ENCODE measurements around the gene BACE2. TPM values are rescaled to one million over a fixed set of nuclear protein-coding genes. Genes with fewer than 3 reads are reported as not detected.

BACE2 gene
- total and polyA plus RNA-seq, 2 of the 4 experiments (the other 2 are of a cell fraction), result 17.0 to 35.5 TPM

DNA sequence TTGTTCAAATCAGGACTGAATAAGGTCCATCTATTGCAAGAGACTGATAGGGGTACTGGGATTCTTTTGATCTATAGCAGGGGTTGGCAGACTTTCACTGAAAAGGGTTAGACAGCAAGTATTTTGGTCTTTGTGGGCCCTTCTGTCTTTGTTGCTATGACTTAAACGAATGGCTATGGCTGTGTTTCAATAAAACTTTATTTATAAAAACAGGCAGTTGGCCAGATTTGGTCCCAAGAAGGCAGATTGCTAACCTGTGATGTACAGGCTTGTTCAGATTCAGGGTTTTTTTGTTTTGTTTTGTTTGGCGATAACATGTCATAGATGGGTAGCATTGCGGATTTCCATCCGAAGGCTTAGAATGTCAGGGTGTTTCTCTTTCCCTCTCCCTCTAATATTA is 3.9 kb upstream of the BACE2 start:
- BruUV-seq (replicated peaks), result no TSS peak
- DNase-seq (no peak), ATAC-seq (ENCODE audit: low read depth) (no peak)
- intact Hi-C loops (cut with micrococcal nuclease) (no loop called here), dilution Hi-C loops (cut with HindIII; ENCODE audit: low sequenced_read_pairs, unreplicated experiment) (no loop called here), in situ Hi-C loops (cut with MboI; ENCODE audit: low sequenced_read_pairs) (loop anchor here (25.0 kb wide), 1 partner anchor 373 kb away; no protein-coding TSS in a partner anchor)
- H2AK5ac ChIP-seq (ENCODE audit: low read depth, low read length), result no peak overlapping the region
- H2BK15ac ChIP-seq (ENCODE audit: low read depth, low read length), result no peak overlapping the region
- H3K27me3 ChIP-seq (ENCODE audit: control insufficient read depth, insufficient read depth, low read length), result peaks cover 10% of the 10 kb centered on the region
- no peak overlapping the region for H2AK9ac ChIP-seq (replicated peaks; ENCODE audit: low read depth, low read length, poor library complexity)
- no peak for TF ChIP-seq RAD21 (IDR thresholded peaks at IDR 0.05; ENCODE audit: low read length)
- TF ChIP-seq RFX5 (IDR thresholded peaks at IDR 0.05; ENCODE audit: low read depth, low read length), result no peak
- no peak for TF ChIP-seq BHLHE40 (IDR thresholded peaks at IDR 0.05; ENCODE audit: low read depth, low read length)
- TF ChIP-seq MAZ (IDR thresholded peaks at IDR 0.05; ENCODE audit: borderline replicate concordance, low read depth, low read length), result no peak
- no peak for TF ChIP-seq RCOR1 (IDR thresholded peaks at IDR 0.05; ENCODE audit: insufficient replicate concordance, low read length)
- TF ChIP-seq POLR2A (IDR thresholded peaks at IDR 0.05; ENCODE audit: low read depth, low read length), result no peak
- no peak for TF ChIP-seq CHD1 (IDR thresholded peaks at IDR 0.05; ENCODE audit: low read depth, low read length)
- no peak for TF ChIP-seq MXI1 (IDR thresholded peaks at IDR 0.05; ENCODE audit: borderline replicate concordance, low read depth, low read length)
- TF ChIP-seq SMC3 (IDR thresholded peaks at IDR 0.05; ENCODE audit: low read depth, low read length), result no peak
- TF ChIP-seq FOS (IDR thresholded peaks at IDR 0.05; ENCODE audit: low read depth, low read length), result no peak
- TF ChIP-seq NFE2L2 (IDR thresholded peaks at IDR 0.05; ENCODE audit: low read depth, low read length), result no peak
- TF ChIP-seq, protein P1, sequence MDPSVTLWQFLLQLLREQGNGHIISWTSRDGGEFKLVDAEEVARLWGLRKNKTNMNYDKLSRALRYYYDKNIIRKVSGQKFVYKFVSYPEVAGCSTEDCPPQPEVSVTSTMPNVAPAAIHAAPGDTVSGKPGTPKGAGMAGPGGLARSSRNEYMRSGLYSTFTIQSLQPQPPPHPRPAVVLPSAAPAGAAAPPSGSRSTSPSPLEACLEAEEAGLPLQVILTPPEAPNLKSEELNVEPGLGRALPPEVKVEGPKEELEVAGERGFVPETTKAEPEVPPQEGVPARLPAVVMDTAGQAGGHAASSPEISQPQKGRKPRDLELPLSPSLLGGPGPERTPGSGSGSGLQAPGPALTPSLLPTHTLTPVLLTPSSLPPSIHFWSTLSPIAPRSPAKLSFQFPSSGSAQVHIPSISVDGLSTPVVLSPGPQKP (IDR thresholded peaks at IDR 0.05; ENCODE audit: borderline replicate concordance, low read depth, low read length), result no peak
- no peak for TF ChIP-seq CEBPB (IDR thresholded peaks at IDR 0.05; ENCODE audit: low read depth, low read length)
- TF ChIP-seq MAFK (IDR thresholded peaks at IDR 0.05; ENCODE audit: low read depth, low read length), result no peak
- no peak overlapping the region for H2BK120ac ChIP-seq (ENCODE audit: low read depth, low read length)
- H3K79me1 ChIP-seq (ENCODE audit: low read depth in 1 of 2, low read length in 2 of 2), result no peaks in the 10 kb centered on the region
- POLR2A ChIA-PET (ENCODE audit: unreplicated experiment), result no interaction called here
- no peak overlapping the region for H3K4me2 ChIP-seq (ENCODE audit: low read depth, low read length)
- no peak overlapping the region for H3K27ac ChIP-seq (ENCODE audit: insufficient read depth, low read length)
- no peak overlapping the region for H3K18ac ChIP-seq (ENCODE audit: low read depth, low read length)
- no peaks in the 10 kb centered on the region for H3K4me1 ChIP-seq (ENCODE audit: control insufficient read depth, insufficient read depth, low read length)
- no peaks in the 10 kb centered on the region for H3K36me3 ChIP-seq (ENCODE audit: control insufficient read depth, insufficient read depth, low read length)
- H4K8ac ChIP-seq (ENCODE audit: low read depth in 2 of 2, low read length in 2 of 2), result no peak overlapping the region
- H3K4me3 ChIP-seq (ENCODE audit: insufficient read depth, low read depth, low read length), result no peak overlapping the region
- no peak overlapping the region for H4K5ac ChIP-seq (ENCODE audit: low read depth, low read length)
- no peak overlapping the region for H2BK20ac ChIP-seq (ENCODE audit: low read depth, low read length)
- no peak overlapping the region for H4K91ac ChIP-seq (ENCODE audit: insufficient read depth, low read depth, low read length)
- H4K20me1 ChIP-seq (ENCODE audit: insufficient read depth, low read length), result no peaks in the 10 kb centered on the region
- no peak overlapping the region for H3K56ac ChIP-seq (ENCODE audit: extremely low read depth, insufficient read depth, low read length)
- no CpG with 5 or more reads among the region's 4 CpGs for WGBS, 2 experiments (ENCODE audit: extremely low coverage in 2 of 2, insufficient read length in 1 of 2)
- H3K9me3 ChIP-seq (ENCODE audit: control insufficient read depth, insufficient read depth, low read length), result no peaks in the 10 kb centered on the region; the same call in 1 of the 2 replicates
- H3K9ac ChIP-seq (ENCODE audit: low read depth, low read length), result no peak overlapping the region
- no peak overlapping the region for H3K14ac ChIP-seq (replicated peaks; ENCODE audit: low read depth, low read length)
- H2BK5ac ChIP-seq (ENCODE audit: low read depth, low read length, poor library complexity, severe bottlenecking), result no peak overlapping the region
- 0 out of 2 replicates have a peak, but pooled peaks cover 6% of the 10 kb centered on the region for H3K9me1 ChIP-seq (ENCODE audit: insufficient read depth, low read length)
- CTCF ChIA-PET, result no interaction called here
- no peak overlapping the region for H3K4ac ChIP-seq (ENCODE audit: low read depth, low read length)
- no peak overlapping the region for H3K23ac ChIP-seq (ENCODE audit: low read depth, low read length)
- H2AFZ ChIP-seq (replicated peaks; ENCODE audit: low read length, poor library complexity), result no peak overlapping the region

Data from IMR-90 (cell line).